ENCODE results near the gene BTAF1.

BTAF1 gene

DNA sequence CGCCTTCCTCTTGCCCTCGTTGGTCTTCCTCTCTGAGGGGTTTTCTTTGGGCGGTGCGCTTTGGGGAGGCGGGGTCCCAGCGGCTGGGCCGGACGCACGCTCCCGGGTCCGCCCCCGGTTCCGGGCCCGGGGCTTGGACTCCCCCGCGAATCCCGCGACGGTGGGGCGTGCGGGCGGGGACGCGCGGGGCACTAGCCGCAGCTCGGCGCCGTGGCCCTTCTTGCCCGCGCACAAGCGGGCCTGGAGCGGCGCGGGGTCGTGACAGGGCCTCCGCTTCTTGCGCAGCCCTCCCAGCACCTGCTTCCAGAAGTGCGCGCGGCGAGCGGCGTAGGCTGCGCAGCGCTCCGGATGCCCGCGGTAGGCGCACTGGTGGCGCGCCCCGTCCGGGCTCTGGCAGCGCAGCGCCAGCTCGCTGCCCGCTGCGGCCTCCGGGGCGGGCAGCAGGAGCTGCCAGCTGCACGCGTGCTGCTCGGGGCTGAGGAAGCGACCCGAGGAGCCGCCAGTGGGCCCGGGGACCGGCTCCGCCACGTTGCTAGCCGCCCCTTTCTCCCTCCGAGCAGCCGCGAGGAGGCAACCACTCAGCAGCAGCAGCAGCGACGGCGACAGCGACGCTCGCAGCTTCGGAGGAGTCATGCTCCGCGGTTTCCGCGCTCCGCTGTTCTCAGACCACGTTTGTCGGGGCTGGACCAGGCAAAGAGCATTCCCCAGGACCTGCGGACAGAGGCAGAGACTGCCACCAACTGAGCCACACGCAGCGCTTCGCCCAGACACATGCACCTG, 15.0 kb upstream of the BTAF1 start:
- peak; percentile 77 for DNase-seq

GRCh38 chr10:91909117-91909677, 14.4 kb upstream of the BTAF1 start, which contains the start of gene FGFBP3:
Gene FGFBP3 (minus strand): TSS chr10:91909486. CDS start chr10:91908969, 517 bp downstream.
- peak; percentile 49 for DNase-seq

DNA sequence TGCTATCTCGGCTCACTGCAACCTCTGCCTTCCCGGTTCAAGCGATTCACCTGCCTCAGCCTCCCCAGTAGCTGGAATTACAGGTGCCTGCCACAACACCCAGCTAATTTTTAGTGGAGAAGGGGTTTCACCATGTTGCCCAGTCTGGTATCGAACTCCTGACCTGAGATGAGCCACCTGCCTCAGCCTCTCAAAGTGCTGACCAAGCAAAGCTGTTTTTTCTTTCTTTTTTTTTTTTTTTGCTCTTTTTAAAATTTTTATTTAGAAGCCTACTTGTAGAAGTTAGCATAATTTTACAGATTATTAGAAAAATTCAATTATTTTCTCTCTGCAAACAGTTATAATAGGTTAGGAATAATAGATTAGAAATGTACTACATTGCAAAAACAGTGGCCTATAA, 13.1 kb upstream of the BTAF1 start:
- DNase-seq = no peak

GRCh38 chr10:91919651-91920050, 3.9 kb upstream of the BTAF1 start:
- no peak for DNase-seq

DNA sequence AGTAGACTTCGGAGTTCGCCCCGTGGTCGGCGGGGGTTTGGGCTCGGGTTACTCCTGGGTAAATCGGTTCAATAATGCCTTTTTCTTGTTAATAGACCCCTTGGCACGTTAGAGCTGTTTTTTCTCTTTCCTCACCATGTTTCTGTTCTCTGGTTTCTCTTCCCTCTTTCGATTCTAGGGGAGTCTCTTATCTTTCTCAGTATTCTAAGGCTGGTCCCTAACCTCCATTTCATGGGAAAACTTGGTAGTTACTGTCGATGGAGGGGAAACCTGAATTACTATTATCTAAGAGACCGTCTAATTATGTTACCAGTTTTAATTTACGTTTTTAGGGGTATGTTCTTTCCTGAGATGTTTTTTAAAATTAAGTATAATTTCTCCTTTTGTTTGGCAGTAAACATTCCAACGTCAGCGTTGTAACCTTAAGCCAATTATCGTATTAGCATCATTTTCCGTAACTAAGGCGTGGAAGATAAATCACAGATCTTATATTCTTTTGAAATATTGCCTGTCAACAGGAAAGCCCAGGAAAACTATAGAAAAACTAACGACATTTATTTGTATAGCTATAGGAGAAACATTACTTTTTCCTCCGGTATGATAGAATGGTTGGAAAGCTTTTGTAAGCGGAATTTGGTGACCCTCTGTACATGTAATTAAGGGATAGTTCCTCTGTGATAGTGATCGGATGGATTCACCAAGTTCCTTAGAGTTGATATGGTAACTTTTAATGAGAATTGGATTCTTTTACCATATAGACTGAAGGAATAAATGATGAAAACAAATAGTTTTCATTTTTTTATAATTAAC, 847 bp downstream of the BTAF1 start:
- no peak for DNase-seq

DNA sequence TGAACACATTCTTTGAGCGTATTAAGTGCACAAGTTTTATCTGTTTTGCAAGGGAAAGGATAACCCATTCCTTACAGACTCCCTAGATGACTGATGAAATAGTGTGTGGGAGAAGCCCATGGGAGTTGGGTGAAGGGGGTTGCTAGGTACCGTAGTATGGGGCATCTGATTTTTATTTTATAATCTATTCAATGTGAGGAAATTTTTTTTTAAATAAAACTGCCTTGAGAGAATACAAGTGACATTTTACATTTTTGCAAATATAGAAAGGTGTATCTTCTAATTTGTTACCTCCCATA, 1.4 kb downstream of the BTAF1 start:
- DNase-seq = no peak

GRCh38 chr10:91930939-91931338, 7.4 kb downstream of the BTAF1 start:
- no peak for DNase-seq

GRCh38 chr10:91931526-91932190, 8.1 kb downstream of the BTAF1 start:
- DNase-seq = no peak

GRCh38 chr10:91932737-91933136, 9.2 kb downstream of the BTAF1 start:
- no peak for DNase-seq

DNA sequence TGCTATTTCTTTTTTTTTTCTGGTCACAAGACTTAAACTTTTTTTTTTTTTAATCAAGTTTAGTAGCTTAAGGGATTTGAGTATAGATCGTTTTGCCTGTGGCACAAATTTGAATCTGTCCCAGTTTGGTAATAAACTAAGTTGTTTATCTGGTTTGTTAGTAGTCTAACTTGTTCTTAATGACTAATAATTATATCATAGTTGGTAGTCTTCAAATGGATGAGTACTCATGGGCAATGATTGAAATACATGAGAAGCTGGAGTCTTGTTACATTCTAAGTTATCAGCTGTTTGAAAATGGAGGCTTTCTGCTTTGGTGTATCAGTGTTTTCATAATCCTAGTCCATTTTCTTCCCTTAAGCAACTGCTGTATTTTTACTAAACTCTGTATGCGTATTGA, 12.3 kb downstream of the BTAF1 start:
- DNase-seq = no peak

- DNase-seq = no peak
Measured at GRCh38 chr10:91939653-91940052, 16.1 kb downstream of the BTAF1 start.

DNA sequence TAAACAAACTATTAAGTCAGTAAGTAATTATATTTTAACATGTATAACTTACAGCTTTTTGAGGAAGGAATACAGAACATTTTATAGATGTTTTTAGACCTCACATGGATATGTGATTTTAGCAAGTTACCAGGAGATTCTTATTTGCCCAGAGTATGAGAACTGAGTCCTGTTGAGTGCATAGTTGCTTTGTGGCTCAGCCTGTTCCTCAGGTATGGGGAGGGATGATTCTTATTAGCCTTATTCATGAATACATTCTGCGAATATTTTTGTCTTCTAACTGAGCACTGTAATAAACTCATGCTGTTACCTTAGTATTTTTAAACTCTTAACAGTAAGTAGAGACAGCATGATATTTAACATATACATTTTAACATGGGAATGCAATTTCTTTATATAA, 17.9 kb downstream of the BTAF1 start:
- DNase-seq = no peak

DNA sequence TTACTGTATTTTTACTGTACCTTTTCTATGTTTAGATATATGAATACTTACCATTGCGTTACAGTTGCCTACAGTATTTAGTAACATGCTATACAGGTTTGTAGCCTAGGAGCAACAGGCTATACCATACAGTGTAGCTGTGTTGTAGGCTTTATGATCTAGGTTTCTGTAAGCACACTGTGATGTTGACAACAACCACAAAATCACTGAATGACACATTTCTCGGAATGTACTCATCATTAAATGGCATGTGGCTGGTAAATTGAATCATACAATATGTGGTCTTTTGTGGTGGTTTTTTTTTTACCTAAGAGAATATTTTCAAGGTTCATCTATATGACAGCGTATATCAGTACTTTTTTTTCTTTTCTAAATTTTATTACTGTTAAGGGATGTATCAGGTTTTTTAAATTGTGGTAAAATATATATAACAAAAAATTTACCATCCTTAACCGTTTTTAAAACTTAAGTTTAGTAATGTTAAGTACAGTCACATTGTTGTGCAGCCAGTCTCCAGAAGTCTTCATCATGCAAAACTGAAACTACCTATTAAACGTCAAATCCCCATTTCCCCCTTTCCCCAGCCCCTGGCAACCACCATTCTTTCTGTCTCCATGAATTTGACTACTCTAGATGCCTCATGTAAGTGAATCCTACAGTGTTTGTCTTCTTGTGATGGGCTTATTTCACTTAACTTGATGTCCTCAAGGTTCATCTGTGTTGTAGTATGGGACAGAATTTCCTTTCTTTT, 21.5 kb downstream of the BTAF1 start:
- no peak for DNase-seq

GRCh38 chr10:91953600-91954160, 30.1 kb downstream of the BTAF1 start:
- DNase-seq = no peak

- no peak for DNase-seq
Measured at GRCh38 chr10:91955114-91955513, 31.5 kb downstream of the BTAF1 start.

DNA sequence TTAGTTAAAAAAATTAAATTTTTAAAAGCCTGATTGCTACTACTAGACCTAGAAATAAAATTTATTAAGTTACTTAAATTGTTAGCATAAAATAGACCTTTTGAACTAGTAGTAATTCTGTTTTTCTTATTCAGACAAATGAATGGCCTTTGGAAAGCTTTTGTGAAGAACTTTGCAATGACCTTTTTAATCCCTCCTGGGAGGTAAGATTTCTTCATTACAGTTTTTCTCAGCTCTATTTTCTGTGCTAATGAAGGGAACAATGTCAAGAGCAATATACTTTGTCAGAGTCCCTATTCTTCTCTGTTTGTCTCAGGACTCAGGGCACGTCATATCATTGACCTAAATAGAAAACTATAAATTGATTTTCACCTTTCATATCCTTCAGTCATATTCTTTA, 33.5 kb downstream of the BTAF1 start:
- DNase-seq = no peak

GRCh38 chr10:91969297-91969696, 45.7 kb downstream of the BTAF1 start:
- DNase-seq = no peak

GRCh38 chr10:91974960-91975359, 51.4 kb downstream of the BTAF1 start:
- no peak for DNase-seq

GRCh38 chr10:91975438-91975837, 51.9 kb downstream of the BTAF1 start:
- no peak for DNase-seq

- no peak for DNase-seq
Measured at GRCh38 chr10:91976317-91977051, 52.9 kb downstream of the BTAF1 start.

GRCh38 chr10:91977491-91977890, 53.9 kb downstream of the BTAF1 start:
- DNase-seq = no peak

DNA sequence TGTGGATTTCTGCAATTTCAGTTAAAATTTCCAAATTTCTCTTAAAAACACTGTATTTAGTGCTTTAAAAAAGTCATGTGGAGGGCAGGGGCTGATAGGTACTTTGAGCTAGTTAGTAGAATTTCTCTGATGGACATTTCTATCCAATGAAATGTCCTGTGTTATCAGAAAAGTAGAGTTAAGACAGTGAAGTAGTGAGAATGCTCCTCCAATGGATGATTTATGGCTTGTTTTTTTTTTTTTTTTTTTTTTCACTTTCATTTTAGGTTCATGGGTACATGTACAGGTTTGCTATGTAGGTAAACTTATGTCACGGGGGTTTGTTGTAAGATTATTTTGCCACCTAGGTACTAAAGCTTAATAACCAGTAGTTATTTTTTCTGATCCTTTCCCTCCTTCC, 55.0 kb downstream of the BTAF1 start:
- DNase-seq = no peak

Data from CD4-positive, alpha-beta T cell treated with Interleukin-17A for 4 hours (primary cell).